ENCODE measurements around the gene NCAN.
"Not testable (repeated sequence)": the region's sequence is repeated elsewhere in the genome, so short reads cannot be mapped to it uniquely, and the experiment has no call there.

Gene NCAN

GRCh38 chr19:19250196-19250801 lies 38.5 kb downstream of the NCAN start:
- Mint-ChIP-seq H3K27ac (no peak overlapping the region), H3K27me3 (ENCODE audit: low read depth) (peaks cover 10% of the 10 kb centered on the region)

GRCh38 chr19:19253409-19253808 lies 41.7 kb downstream of the NCAN start:
- H3K4me1 Mint-ChIP-seq (ENCODE audit: low read depth); H3K27ac Mint-ChIP-seq; H3K9me3 Mint-ChIP-seq; DNase-seq (ENCODE audit: low spot score); H3K4me3 Mint-ChIP-seq; H3K36me3 Mint-ChIP-seq (ENCODE audit: low read depth): not testable (repeated sequence)
- H3K27me3 Mint-ChIP-seq (ENCODE audit: low read depth): peaks cover 13% of the 10 kb centered on the region

More at GRCh38 chr19:19250196-19250801, 38.5 kb downstream of the NCAN start:
- H3K4me1 Mint-ChIP-seq (ENCODE audit: low read depth): no peaks in the 10 kb centered on the region
- H3K9me3 Mint-ChIP-seq: no peaks in the 10 kb centered on the region
- H3K4me3 Mint-ChIP-seq: no peak overlapping the region
- DNase-seq (ENCODE audit: low spot score): no peak
- H3K36me3 Mint-ChIP-seq (ENCODE audit: low read depth): no peaks in the 10 kb centered on the region

GRCh38 chr19:19256072-19256969 lies 44.6 kb downstream of the NCAN start:
- Mint-ChIP-seq H3K4me1 (ENCODE audit: low read depth) (no peaks in the 10 kb centered on the region), H3K9me3 (no peaks in the 10 kb centered on the region), H3K4me3 (no peak overlapping the region), H3K36me3 (ENCODE audit: low read depth) (no peaks in the 10 kb centered on the region), H3K27me3 (ENCODE audit: low read depth) (peaks cover 20% of the 10 kb centered on the region), H3K27ac (no peak overlapping the region)
- DNase-seq (ENCODE audit: low spot score): no peak

- H3K27ac Mint-ChIP-seq: no peak overlapping the region
- peaks cover 23% of the 10 kb centered on the region for H3K27me3 Mint-ChIP-seq (ENCODE audit: low read depth)
- H3K4me1 Mint-ChIP-seq (ENCODE audit: low read depth): no peaks in the 10 kb centered on the region
- no peak overlapping the region for H3K4me3 Mint-ChIP-seq
- no peaks in the 10 kb centered on the region for H3K36me3 Mint-ChIP-seq (ENCODE audit: low read depth)
- no peak for DNase-seq (ENCODE audit: low spot score)
- no peaks in the 10 kb centered on the region for H3K9me3 Mint-ChIP-seq
Observed at GRCh38 chr19:19257137-19257536, 45.4 kb downstream of the NCAN start.

DNA sequence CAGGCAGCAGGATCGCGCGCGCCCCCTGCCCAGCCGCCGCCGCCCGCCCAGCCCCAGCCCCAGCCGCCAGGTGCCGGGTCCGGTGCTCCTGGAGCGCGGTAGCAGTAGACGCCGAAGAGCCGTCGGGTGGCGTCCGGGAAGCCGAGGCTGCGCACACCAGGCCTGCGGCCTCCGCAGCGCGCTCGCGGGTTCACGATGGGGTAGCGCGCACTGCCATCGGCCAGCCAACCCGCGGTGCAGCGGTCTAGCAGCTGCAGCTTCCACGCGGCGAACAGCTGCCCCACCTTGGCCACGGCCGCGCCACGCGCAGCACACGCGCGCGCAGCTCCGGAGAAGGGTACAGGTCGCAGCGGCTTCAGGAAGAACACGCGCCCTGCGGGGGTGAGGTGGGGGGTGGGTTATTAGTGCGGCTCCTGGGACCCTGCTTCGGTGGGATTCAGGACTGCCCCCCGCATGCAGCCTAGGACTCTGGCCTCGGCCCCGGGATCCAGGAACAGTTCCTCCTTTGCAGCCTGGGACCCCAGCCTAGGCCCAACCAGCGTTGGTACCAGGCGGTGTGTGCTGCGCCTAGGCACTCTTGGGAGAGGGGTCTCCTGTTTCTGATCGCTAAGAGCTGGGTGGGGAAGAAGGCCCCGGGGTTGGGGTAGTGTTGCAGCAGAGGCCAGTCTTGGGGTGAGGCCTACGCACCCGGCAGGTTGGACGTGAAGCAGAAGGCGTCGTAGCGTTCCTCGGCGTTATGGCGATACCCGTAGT lies 46.3 kb downstream of the NCAN start:
- H3K4me1 Mint-ChIP-seq (ENCODE audit: low read depth): no peaks in the 10 kb centered on the region
- H3K27me3 Mint-ChIP-seq (ENCODE audit: low read depth): peaks cover 29% of the 10 kb centered on the region
- H3K4me3 Mint-ChIP-seq: no peak overlapping the region
- no peak overlapping the region for H3K27ac Mint-ChIP-seq
- no peaks in the 10 kb centered on the region for H3K9me3 Mint-ChIP-seq
- no peak for DNase-seq (ENCODE audit: low spot score)
- H3K36me3 Mint-ChIP-seq (ENCODE audit: low read depth): no peaks in the 10 kb centered on the region

- no peak overlapping the region for H3K27ac Mint-ChIP-seq
- H3K4me1 Mint-ChIP-seq (ENCODE audit: low read depth): no peaks in the 10 kb centered on the region
- H3K27me3 Mint-ChIP-seq (ENCODE audit: low read depth): peaks cover 35% of the 10 kb centered on the region
- DNase-seq (ENCODE audit: low spot score): no peak
- no peaks in the 10 kb centered on the region for H3K36me3 Mint-ChIP-seq (ENCODE audit: low read depth)
- no peak overlapping the region for H3K4me3 Mint-ChIP-seq
- no peaks in the 10 kb centered on the region for H3K9me3 Mint-ChIP-seq
Observed at GRCh38 chr19:19258589-19259338, 47.0 kb downstream of the NCAN start.

DNA sequence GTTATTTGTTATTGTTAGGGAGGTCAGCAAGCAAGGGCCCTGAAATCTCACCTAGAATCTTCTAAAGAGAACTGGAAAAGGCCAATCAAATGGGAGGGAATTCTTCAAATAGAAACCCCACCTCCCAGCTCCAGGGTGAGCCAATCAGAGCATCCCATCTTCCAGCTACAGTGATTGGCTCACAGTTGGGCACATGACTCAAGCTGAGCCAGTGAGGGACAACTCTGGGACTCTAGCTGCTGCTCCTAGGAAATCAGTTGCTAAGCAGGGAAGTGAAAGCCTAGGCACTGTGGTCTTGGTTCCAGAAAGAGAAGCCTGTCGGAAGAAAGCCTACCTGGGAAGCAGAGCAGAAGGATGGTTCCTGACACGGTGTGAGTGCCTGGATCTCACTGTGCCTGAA lies 48.0 kb downstream of the NCAN start:
- H3K4me3 Mint-ChIP-seq: no peak overlapping the region
- H3K27me3 Mint-ChIP-seq (ENCODE audit: low read depth): peaks cover 42% of the 10 kb centered on the region
- no peaks in the 10 kb centered on the region for H3K36me3 Mint-ChIP-seq (ENCODE audit: low read depth)
- no peak for DNase-seq (ENCODE audit: low spot score)
- H3K9me3 Mint-ChIP-seq: no peaks in the 10 kb centered on the region
- no peak overlapping the region for H3K27ac Mint-ChIP-seq
- no peaks in the 10 kb centered on the region for H3K4me1 Mint-ChIP-seq (ENCODE audit: low read depth)

GRCh38 chr19:19260417-19261214 lies 48.9 kb downstream of the NCAN start:
- Mint-ChIP-seq H3K4me3 (no peak overlapping the region), H3K4me1 (ENCODE audit: low read depth) (no peaks in the 10 kb centered on the region), H3K9me3 (no peaks in the 10 kb centered on the region), H3K27me3 (ENCODE audit: low read depth) (peaks cover 42% of the 10 kb centered on the region), H3K36me3 (ENCODE audit: low read depth) (no peaks in the 10 kb centered on the region), H3K27ac (no peak overlapping the region)
- no peak for DNase-seq (ENCODE audit: low spot score)

- no peak for DNase-seq (ENCODE audit: low spot score)
- no peaks in the 10 kb centered on the region for H3K9me3 Mint-ChIP-seq
- H3K27me3 Mint-ChIP-seq (ENCODE audit: low read depth): peaks cover 46% of the 10 kb centered on the region
- H3K4me1 Mint-ChIP-seq (ENCODE audit: low read depth): no peaks in the 10 kb centered on the region
- H3K36me3 Mint-ChIP-seq (ENCODE audit: low read depth): no peaks in the 10 kb centered on the region
- no peak overlapping the region for H3K4me3 Mint-ChIP-seq
- H3K27ac Mint-ChIP-seq: no peak overlapping the region
Observed at GRCh38 chr19:19261350-19262189, 49.8 kb downstream of the NCAN start.

DNA sequence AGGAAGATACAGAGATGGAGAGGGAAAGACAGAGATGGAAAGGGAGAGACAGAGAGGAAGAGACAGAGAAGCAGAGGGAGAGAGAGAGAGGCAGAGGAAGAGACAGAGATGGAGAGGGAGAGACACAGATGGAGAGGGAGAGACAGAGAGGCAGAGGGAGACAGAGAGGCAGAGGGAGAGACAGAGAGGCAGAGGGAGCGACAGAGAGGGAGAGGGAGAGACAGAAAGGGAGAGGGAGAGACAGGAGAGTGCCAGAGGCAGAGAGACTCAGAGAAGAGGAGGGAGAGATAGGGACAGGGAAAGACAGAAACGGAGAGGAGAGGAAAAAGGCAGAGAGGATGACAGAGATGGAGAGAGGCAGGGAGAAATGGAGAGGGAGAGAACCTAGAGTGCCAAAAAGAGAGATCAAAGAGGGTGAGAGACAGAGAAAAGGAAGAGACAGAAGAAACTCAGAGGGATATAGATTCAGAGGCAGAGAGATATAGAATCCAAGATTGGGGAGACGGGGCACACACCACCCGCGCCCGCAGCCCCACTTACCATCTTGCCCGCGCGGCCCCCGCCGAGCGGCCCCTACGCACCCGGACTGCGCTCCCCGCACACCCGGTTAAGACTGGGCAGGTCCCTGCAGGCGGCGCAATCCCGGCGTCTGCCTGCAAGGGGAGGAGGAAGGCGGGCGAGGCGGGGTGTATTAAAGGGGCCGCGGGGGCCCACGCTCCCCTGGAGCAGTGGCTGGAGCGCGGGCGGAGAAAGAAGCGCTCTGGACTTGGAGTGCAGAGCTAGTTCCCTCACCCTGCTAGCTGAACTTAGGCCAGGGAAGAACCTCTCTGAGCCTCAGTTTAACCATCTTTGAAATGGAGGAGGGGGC lies 50.7 kb downstream of the NCAN start:
- Mint-ChIP-seq H3K4me3 (no peak overlapping the region), H3K4me1 (ENCODE audit: low read depth) (no peaks in the 10 kb centered on the region), H3K27ac (no peak overlapping the region), H3K9me3 (no peaks in the 10 kb centered on the region), H3K36me3 (ENCODE audit: low read depth) (no peaks in the 10 kb centered on the region), H3K27me3 (ENCODE audit: low read depth) (peaks cover 44% of the 10 kb centered on the region)
- DNase-seq (ENCODE audit: low spot score): no peak

DNA sequence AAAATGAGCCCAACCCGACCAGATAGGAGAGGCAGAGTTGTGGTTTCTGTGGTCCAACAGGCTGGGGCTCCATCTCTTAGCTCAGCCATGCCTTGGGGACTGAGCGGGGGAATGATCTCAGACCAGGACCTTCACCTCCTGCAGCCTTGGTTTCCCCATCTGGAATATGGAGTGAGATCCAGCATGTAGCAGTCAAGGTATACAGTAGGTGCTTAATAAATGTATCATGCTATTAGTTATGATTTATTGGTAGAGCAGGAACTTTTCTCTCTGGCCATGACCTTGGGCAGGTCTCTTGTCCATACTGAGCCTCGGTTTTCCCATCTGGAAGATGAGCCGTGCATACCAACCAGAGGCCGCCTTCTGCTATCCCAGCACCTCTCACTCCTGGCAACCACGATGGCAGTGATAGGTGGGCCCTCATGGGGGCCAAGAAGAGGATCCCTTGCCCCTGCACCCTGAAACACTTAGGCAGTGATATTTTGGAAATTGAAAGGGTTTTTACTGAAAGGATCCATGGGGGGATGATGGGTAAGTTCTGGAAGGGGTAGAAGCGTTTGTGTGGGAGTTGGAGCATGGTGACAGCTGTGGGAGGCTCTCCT lies 52.2 kb downstream of the NCAN start:
- Mint-ChIP-seq H3K9me3 (no peaks in the 10 kb centered on the region), H3K36me3 (ENCODE audit: low read depth) (no peaks in the 10 kb centered on the region), H3K4me3 (no peak overlapping the region), H3K27me3 (ENCODE audit: low read depth) (peaks cover 44% of the 10 kb centered on the region), H3K4me1 (ENCODE audit: low read depth) (no peaks in the 10 kb centered on the region), H3K27ac (no peak overlapping the region)
- DNase-seq (ENCODE audit: low spot score): no peak
